Measurements from ENCODE around the gene TAS1R3. TPM values are rescaled to one million over a fixed set of nuclear protein-coding genes. Genes with fewer than 3 reads are reported as not detected.
A peak's percentile ranks its signal among the peaks of the same experiment; 100 is the strongest.

Gene TAS1R3
- total and polyA plus RNA-seq, 2 donors (not counting 1 experiment from before 2014, with no cell fraction given), result 4.1 to 11.7 TPM

DNA sequence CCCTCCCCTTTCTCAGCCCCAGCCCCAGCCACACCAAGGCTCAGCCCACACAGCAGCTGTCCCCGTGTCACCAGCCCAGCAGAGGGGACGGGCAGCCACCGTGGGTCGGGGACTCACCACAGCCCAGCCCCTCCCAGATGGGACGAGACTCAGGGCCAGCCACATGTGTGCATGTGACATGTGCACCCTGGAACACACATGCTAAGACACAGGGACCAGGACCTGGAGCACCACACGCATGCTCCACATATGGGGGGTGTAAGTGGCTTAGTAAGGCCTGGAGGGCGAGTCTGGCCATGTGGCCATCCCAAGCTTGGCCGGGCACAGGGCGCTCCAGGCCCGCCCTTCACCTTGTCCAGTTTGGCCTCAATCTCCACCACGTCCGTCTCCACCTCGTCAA, 27.3 kb upstream of the TAS1R3 start:
- Histone ChIP-seq H3K36me3 (replicated peaks in 1 of 2; ENCODE audit: control extremely low read depth in 1 of 2, control insufficient read depth in 1 of 2, extremely low read depth in 1 of 2, insufficient read depth in 2 of 2, low read length in 1 of 2) (no peaks in the 10 kb centered on the region), H3K9me3 (ENCODE audit: control extremely low read depth in 1 of 3, control insufficient read depth in 2 of 3, insufficient read depth in 1 of 3, low read length in 2 of 3) (no peaks in the 10 kb centered on the region), H3K27me3 (replicated peaks in 1 of 4; ENCODE audit: control extremely low read depth in 1 of 4, control insufficient read depth in 3 of 4, insufficient read depth in 4 of 4, low read length in 3 of 4) (no peaks in the 10 kb centered on the region), H3K27ac (ENCODE audit: low read length in 2 of 2) (no peak overlapping the region), H4K20me1 (ENCODE audit: control insufficient read depth, insufficient read depth, low read length, poor library complexity, severe bottlenecking) (peaks cover 43% of the 10 kb centered on the region), H2AFZ (ENCODE audit: insufficient read depth, low read depth, low read length, poor library complexity, severe bottlenecking) (no peak overlapping the region), H3K4me3 (ENCODE audit: control extremely low read depth in 1 of 5, extremely low read depth in 1 of 5, insufficient read depth in 1 of 5, low read depth in 2 of 5, low read length in 4 of 5) (no peak overlapping the region), H3K4me1 (ENCODE audit: control insufficient read depth in 2 of 2, insufficient read depth in 2 of 2, low read length in 2 of 2) (peaks cover 28 to 38% of the 10 kb centered on the region in 2 donors), H3K79me2 (ENCODE audit: control insufficient read depth, insufficient read depth, low read length) (peaks cover 33% of the 10 kb centered on the region), H3K9ac (ENCODE audit: low read length) (no peak overlapping the region), H3K4me2 (replicated peaks; ENCODE audit: low read depth, low read length, poor library complexity, severe bottlenecking) (no peak overlapping the region)
- ATAC-seq (ENCODE audit: low read depth), result no peak
- intact Hi-C loops (cut with micrococcal nuclease), result no loop called here
- Mint-ChIP-seq H3K4me3 (peak overlapping the region; percentile 10), H3K4me1 (peaks cover 31% of the 10 kb centered on the region), H3K27ac (peak overlapping the region; percentile 26), H3K9me3 (ENCODE audit: insufficient read depth) (no peaks in the 10 kb centered on the region), H3K27me3 (no peaks in the 10 kb centered on the region)
- DNase-seq, result no peak
- WGBS (ENCODE audit: insufficient coverage), result 88% methylated on average over 12 of the region's 13 CpGs
- no peak for TF ChIP-seq EZH2 (IDR thresholded peaks at IDR 0.05; ENCODE audit: borderline replicate concordance, insufficient read depth, low read depth, low read length, poor library complexity, severe bottlenecking)
- TF ChIP-seq CTCF (IDR thresholded peaks at IDR 0.05), result no peak
- POLR2A ChIA-PET, result interaction anchor here (0.6 kb wide), 1 partner anchor 52 kb away, joined by 3 read pairs; no protein-coding TSS in a partner anchor
- CTCF ChIA-PET, result interaction anchor here (1.2 kb wide), 1 partner anchor 12 kb away, joined by 4 read pairs; no protein-coding TSS in a partner anchor
